Activated CD4-positive, alpha-beta T cell treated with anti-CD3 and anti-CD28 coated beads for 36 hours (primary cell): ENCODE results near the gene SRM. TPM values are rescaled to one million over a fixed set of nuclear protein-coding genes. Genes with fewer than 3 reads are reported as not detected.
"Not testable (repeated sequence)": the region's sequence is repeated elsewhere in the genome, so short reads cannot be mapped to it uniquely, and the experiment has no call there.

Source experiments
- ATAC-seq: fragments of 200-7000 bp; cut with Tn5 transposase; one replicate; pipeline ENCODE4 v1.10.0; 2021; ENCODE audit warnings: mild to moderate bottlenecking, moderate library complexity
- CTCF ChIA-PET: fragments of 350-600 bp; sonication (Branson Sonifier 250); formaldehyde crosslinking; loops from one replicate; lab custom pipeline; 2021; ENCODE audit warnings: antibody characterized with exemption; lab: Charles Lee
- POLR2A ChIA-PET: fragments of 350-600 bp; sonication (Branson Sonifier 250); formaldehyde crosslinking; loops from one replicate; lab custom pipeline; 2021; ENCODE audit warnings: antibody characterized with exemption, inconsistent platforms; lab: Charles Lee
- DNase-seq: peaks from one replicate; pipeline ENCODE4 v3.0.0-alpha.2; 2020
- H3K27ac Mint-ChIP-seq: one replicate; pipeline ENCODE4 v1.8.0; 2021; ENCODE audit warnings: mixed read lengths
- H3K27me3 Mint-ChIP-seq: one replicate; pipeline ENCODE4 v1.8.0; 2021; ENCODE audit warnings: mixed read lengths
- H3K36me3 Mint-ChIP-seq: one replicate; pipeline ENCODE4 v1.8.0; 2021; ENCODE audit warnings: low read depth, mixed read lengths
- H3K4me1 Mint-ChIP-seq: one replicate; pipeline ENCODE4 v1.8.0; 2021; ENCODE audit warnings: mixed read lengths
- H3K4me3 Mint-ChIP-seq: one replicate; pipeline ENCODE4 v1.8.0; 2021; ENCODE audit warnings: mild to moderate bottlenecking, moderate library complexity, mixed read lengths
- H3K9me3 Mint-ChIP-seq: one replicate; pipeline ENCODE4 v1.8.0; 2021; ENCODE audit warnings: low read depth, mixed read lengths
- intact Hi-C, 2 experiments: fragments of 100-400 bp; cut with DNase I in 1 of 2; cut with micrococcal nuclease in 1 of 2; formaldehyde crosslinking; loops; one replicate each; pipeline versions ENCODE4 v1.14.2 to v1.15.1; 2022 to 2024; cut with DNase I, micrococcal nuclease
- total RNA-seq, 2 experiments: library from RNA; stranded (reverse); gene quantifications; one replicate each; pipeline ENCODE4 v1.2.3, GENCODE V29; 2021

Gene SRM
- total RNA-seq, 2 experiments from 2014 or later = 180 to 242 TPM

DNA sequence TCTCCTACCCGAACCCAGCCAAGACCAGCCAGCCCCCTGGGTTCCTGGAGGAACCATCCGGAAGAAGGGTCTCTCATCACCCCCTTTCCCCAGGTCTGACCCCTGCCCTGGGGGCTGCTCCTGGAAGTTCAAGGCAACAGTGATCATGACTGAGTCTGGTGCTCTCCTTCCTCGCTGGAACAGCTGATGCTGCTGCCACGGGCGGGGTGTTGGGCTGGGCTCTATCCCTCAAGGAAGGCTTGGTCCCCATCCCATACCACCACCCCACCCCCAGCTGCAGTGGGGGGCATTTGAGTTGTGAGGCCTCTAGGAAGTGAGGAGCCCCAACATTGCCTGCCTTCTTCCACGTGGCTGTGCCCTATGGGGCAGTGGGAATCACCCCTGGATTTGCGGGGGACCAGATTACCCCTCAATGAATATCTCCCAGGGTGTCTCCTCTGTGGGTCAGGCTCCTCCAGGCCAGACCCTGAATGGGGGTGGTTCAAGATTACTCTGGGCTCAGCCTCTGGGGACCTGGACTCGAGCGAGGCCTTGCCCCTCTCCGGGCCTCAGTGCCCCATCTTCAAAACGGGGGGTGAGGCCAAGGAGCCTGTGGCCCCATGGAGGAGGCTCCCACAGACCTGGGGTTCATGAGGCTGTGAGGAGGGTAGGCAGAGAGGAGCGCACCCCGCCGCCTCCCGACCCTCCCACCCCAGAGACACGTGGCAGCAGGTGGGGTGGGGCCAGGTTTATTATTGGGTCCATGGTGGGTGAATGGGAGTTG is 15.6 kb downstream of the SRM start:
- POLR2A ChIA-PET = no interaction called here
- Mint-ChIP-seq H3K27ac (no peak overlapping the region), H3K9me3 (no peaks in the 10 kb centered on the region), H3K4me3 (no peak overlapping the region), H3K4me1 (no peaks in the 10 kb centered on the region), H3K36me3 (no peaks in the 10 kb centered on the region), H3K27me3 (no peaks in the 10 kb centered on the region)
- CTCF ChIA-PET = no interaction called here
- intact Hi-C loops = no loop called here
- ATAC-seq (no peak), DNase-seq (no peak)

DNA sequence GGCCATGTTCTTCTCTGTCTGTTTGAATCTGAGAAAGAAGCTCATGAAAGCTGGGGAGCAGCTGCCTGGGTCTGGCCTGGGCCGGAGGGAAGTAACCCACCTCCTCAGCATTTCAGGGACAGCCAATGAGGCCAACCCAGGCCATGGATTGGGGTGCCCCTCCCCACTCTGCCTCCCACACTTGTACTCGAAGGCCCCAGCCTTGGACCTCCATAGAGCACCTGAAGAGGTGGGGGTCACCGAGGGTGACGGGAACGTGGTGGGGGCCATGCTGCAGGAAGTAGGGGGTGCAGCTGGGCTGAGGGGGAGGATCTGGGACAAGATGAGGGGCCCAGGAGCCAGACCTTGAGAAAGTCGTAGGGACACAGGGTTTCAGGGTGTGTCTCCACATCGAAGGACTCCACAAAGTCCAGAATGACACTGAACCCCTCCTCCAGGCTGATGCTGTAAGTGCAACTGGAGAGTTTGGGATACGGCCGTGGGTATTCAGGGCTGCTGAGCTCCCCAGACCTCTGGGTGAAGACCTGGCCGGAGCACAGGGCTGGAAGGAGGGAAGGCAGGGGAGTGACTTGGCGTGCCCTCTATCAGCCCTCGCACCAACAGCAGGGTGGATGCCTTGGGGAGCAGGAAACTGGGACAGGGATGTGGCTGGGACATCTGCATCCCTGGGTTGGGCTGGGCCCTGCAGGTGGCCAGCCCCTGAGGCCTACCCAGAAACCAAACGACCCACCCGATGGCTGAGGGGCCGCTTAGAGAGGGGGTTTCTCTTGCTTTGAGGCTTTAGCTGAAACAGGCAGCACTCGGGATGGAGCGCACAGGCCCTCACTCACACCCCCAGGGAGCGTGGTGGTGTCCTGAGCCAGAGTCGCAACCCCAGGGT is 16.6 kb downstream of the SRM start:
- POLR2A ChIA-PET = no interaction called here
- Mint-ChIP-seq H3K27ac (no peak overlapping the region), H3K4me3 (no peak overlapping the region), H3K4me1 (no peaks in the 10 kb centered on the region), H3K36me3 (no peaks in the 10 kb centered on the region), H3K9me3 (no peaks in the 10 kb centered on the region), H3K27me3 (no peaks in the 10 kb centered on the region)
- DNase-seq (no peak), ATAC-seq (no peak)
- intact Hi-C loops = no loop called here
- CTCF ChIA-PET = interaction anchor here (1.4 kb wide), 1 partner anchor 9 kb away, joined by 6 read pairs; no protein-coding TSS in a partner anchor

DNA sequence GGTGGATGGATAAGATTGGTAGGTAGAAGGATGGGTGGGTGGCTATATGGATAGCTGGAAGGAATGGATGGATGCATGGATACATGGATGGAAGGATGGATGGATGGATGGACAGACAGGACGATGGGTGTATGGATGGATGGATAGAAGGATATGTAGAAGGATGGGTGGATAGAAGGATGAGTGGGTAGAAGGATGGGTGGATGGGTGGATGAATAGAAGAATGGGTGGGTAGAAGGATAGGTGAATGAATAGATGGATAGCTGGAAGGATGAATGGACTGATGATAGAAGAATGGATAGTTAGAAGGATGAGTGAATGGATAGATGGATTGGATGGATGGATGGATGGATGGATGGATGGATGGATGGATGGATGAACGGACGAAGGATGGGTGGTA is 17.8 kb downstream of the SRM start:
- Mint-ChIP-seq H3K36me3 (no peaks in the 10 kb centered on the region), H3K27ac (no peak overlapping the region), H3K4me3 (no peak overlapping the region), H3K9me3 (no peaks in the 10 kb centered on the region), H3K27me3 (no peaks in the 10 kb centered on the region), H3K4me1 (peaks cover 7% of the 10 kb centered on the region)
- no peak for DNase-seq
- CTCF ChIA-PET = no interaction called here
- no peak for ATAC-seq
- POLR2A ChIA-PET = no interaction called here
- intact Hi-C loops = no loop called here

DNA sequence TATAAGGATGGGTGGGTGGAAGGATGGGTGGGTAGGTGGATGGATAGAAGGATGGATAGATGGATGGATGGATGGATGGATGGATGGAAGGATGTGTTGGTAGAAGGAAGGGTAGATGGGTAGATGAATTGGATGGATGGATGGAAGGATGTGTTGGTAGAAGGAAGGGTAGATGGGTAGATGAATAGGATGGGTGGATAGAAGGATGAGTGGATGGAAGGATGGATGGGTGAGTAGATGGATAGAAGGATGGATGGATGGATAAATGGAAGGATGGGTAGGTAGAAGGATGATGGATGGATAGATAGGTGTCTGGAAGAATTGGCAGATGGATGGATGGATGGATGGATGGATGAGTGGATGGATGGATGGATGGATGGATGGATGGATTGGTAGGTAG is 18.8 kb downstream of the SRM start:
- CTCF ChIA-PET = no interaction called here
- Mint-ChIP-seq H3K4me1 (peaks cover 7% of the 10 kb centered on the region), H3K9me3 (no peaks in the 10 kb centered on the region), H3K36me3 (no peaks in the 10 kb centered on the region), H3K27me3 (no peaks in the 10 kb centered on the region), H3K4me3 (no peak overlapping the region), H3K27ac (no peak overlapping the region)
- no peak for DNase-seq
- no peak for ATAC-seq
- intact Hi-C loops = no loop called here
- POLR2A ChIA-PET = no interaction called here

DNA sequence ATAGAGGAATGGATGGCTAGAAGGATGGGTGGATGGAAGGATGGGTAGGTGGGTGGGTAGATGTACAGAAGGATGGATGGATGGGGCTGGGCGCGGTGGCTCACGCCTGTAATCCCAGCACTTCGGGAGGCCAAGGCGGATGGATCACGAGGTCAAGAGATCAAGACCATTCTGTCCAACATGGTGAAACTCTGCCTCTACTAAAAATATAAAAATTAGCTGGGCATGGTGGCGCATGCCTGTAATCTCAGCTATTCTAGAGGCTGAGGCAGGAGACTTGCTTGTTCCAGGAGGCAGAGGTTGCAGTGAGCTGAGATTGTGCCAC is 19.8 kb downstream of the SRM start:
- H3K27me3 Mint-ChIP-seq, POLR2A ChIA-PET, H3K36me3 Mint-ChIP-seq, DNase-seq, H3K9me3 Mint-ChIP-seq, H3K4me3 Mint-ChIP-seq, intact Hi-C loops, H3K27ac Mint-ChIP-seq, ATAC-seq, H3K4me1 Mint-ChIP-seq: not testable (repeated sequence)
- CTCF ChIA-PET = interaction anchor here (0.6 kb wide), 1 partner anchor 698 kb away, joined by 3 read pairs; no protein-coding TSS in a partner anchor

GRCh38 chr1:11039351-11040104 is 20.3 kb downstream of the SRM start:
- Mint-ChIP-seq H3K27me3 (no peaks in the 10 kb centered on the region), H3K4me1 (peaks cover 7% of the 10 kb centered on the region), H3K4me3 (no peak overlapping the region), H3K36me3 (no peaks in the 10 kb centered on the region), H3K9me3 (no peaks in the 10 kb centered on the region), H3K27ac (no peak overlapping the region)
- no peak for ATAC-seq
- ChIA-PET CTCF (interaction anchor here (2.6 to 3.3 kb wide), 3 partner anchors 18 to 606 kb away, joined by 17 to 25 read pairs (median 22); partner anchors contain the start of gene EXOSC10), POLR2A (no interaction called here)
- DNase-seq = no peak
- intact Hi-C loops = loop anchor here in 1 of 2 experiments (5.0 kb wide), 2 partner anchors 203 to 678 kb away; no protein-coding TSS in a partner anchor

GRCh38 chr1:11037740-11038182 is 22.1 kb downstream of the SRM start:
- peaks cover 7% of the 10 kb centered on the region for H3K4me1 Mint-ChIP-seq
- intact Hi-C loops = loop anchor here (1.0 to 5.0 kb wide), 7 partner anchors 23 to 712 kb away; partner anchors contain the start of genes SRM (in 2 of the 2) and EXOSC10 (in 1 of the 2)
- H3K36me3 Mint-ChIP-seq = no peaks in the 10 kb centered on the region
- DNase-seq = peak; percentile 95
- ChIA-PET POLR2A (interaction anchor here (0.6 to 1.1 kb wide), 3 partner anchors 25 to 608 kb away, joined by 3 to 8 read pairs (median 3); partner anchors contain the start of genes EXOSC10 and TARDBP), CTCF (interaction anchor here (0.5 to 4.1 kb wide), 91 partner anchors 8 to 815 kb away, joined by 3 to 40 read pairs (median 4); partner anchors contain the start of genes C1orf167, CENPS, EXOSC10 and MASP2)
- no peak overlapping the region for H3K27ac Mint-ChIP-seq
- peak; percentile 99 for ATAC-seq
- H3K9me3 Mint-ChIP-seq = no peaks in the 10 kb centered on the region
- H3K4me3 Mint-ChIP-seq = no peak overlapping the region
- H3K27me3 Mint-ChIP-seq = no peaks in the 10 kb centered on the region

GRCh38 chr1:11037019-11037739 is 22.6 kb downstream of the SRM start:
- H3K36me3 Mint-ChIP-seq, H3K4me1 Mint-ChIP-seq, H3K27me3 Mint-ChIP-seq, H3K27ac Mint-ChIP-seq, H3K9me3 Mint-ChIP-seq, ATAC-seq, DNase-seq, H3K4me3 Mint-ChIP-seq: not testable (repeated sequence)
- ChIA-PET POLR2A (interaction anchor here (0.6 to 1.1 kb wide), 3 partner anchors 24 to 609 kb away, joined by 3 to 8 read pairs (median 3); partner anchors contain the start of genes EXOSC10 and TARDBP), CTCF (interaction anchor here (0.5 to 4.1 kb wide), 81 partner anchors 9 to 816 kb away, joined by 3 to 40 read pairs (median 4); partner anchors contain the start of genes C1orf167, CENPS, EXOSC10 and MASP2)
- intact Hi-C loops = loop anchor here (1.0 to 5.0 kb wide), 7 partner anchors 23 to 712 kb away; partner anchors contain the start of genes SRM (in 2 of the 2) and EXOSC10 (in 1 of the 2)

DNA sequence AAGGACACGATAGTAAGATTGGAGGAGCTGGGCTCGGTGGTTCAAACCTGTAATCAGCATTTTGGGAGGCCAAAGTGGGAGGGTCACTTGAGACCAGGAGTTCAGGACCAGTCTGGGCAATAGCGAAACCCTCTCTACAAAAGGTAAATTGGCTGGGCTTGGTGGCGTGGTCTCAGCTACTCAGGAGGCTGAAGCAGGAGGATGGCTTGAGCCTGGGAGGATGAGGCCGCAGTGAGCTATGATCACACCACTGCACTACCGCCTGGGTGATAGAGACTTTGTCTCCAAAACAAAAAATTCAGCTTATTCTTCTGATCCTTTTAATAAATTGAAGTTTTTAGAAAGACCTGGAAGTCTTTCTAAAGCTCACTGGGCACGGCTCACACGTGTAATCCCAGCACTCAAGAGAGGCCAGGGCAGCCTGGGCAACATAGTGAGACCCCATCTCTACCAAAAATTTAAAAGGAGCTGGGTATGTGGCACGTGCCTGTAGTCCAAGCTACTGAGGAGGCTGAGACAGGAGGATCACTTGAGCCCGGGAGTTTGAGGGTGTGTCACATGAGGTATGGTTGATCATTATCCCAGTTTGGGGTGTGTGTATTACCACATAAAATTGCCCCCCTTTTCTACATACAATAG is 28.1 kb downstream of the SRM start:
- intact Hi-C loops = no loop called here
- Mint-ChIP-seq H3K4me1 (no peaks in the 10 kb centered on the region), H3K27ac (no peak overlapping the region), H3K9me3 (no peaks in the 10 kb centered on the region), H3K4me3 (no peak overlapping the region), H3K27me3 (no peaks in the 10 kb centered on the region), H3K36me3 (peaks cover 5% of the 10 kb centered on the region)
- POLR2A ChIA-PET = interaction anchor here (0.7 to 1.2 kb wide), 2 partner anchors 11 to 19 kb away, joined by 4 to 5 read pairs; partner anchors contain the start of gene TARDBP
- DNase-seq = no peak
- CTCF ChIA-PET = interaction anchor here (0.6 to 0.7 kb wide), 3 partner anchors 22 to 612 kb away, joined by 3 read pairs; no protein-coding TSS in a partner anchor
- no peak for ATAC-seq

DNA sequence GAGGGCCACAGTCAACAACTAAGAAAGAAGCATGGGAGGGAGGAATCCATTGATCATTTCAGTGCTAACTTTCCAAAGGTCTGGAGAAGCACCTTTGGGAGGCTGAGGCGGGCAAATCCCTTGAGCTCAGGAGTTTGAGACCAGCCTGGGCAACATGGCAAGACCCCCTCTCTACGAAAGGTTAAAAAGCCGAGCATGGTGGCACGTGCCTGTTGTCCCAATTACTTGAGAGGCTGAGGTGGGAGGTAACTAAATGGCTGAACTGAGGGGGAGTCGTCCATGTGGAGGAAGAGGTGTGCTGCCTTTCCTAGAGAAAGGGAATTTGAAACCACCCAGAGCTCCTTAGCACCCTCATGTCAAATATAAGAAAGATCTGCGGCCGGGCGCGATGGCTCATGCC is 29.0 kb downstream of the SRM start:
- Mint-ChIP-seq H3K9me3 (no peaks in the 10 kb centered on the region), H3K27me3 (no peaks in the 10 kb centered on the region), H3K4me3 (no peak overlapping the region), H3K4me1 (no peaks in the 10 kb centered on the region), H3K36me3 (peaks cover 10% of the 10 kb centered on the region), H3K27ac (no peak overlapping the region)
- ChIA-PET CTCF (interaction anchor here (0.7 kb wide), 1 partner anchor 21 kb away, joined by 3 read pairs; no protein-coding TSS in a partner anchor), POLR2A (no interaction called here)
- DNase-seq = no peak
- intact Hi-C loops = no loop called here
- ATAC-seq = no peak
